Eye (tissue), 1 donor: Measurements from ENCODE around the gene HAPLN1.
A peak's percentile ranks its signal among the peaks of the same experiment; 100 is the strongest.

Source experiments
- DNase-seq: peaks from one replicate; pipeline ENCODE4 v3.0.0-alpha.2; 2015

Gene HAPLN1

DNA sequence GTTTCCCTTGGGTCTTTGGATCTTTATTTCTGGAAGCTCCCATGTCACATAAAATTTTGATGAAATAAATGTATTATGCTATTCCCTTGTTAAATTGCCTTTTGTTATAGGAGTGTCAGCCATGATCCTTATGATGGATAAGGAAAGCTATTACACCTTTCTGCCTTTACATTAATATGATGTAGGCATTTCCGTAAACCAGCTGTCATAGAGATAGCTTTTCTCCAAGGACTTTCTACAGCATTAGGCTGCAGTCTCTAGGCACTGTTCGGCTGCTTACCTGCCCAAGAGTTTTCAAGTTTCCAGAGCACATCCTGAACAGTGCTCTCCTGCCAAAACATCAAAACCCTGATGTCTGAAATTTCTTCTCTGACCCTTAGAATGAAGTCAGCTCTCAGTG lies 87.4 kb downstream of the HAPLN1 start:
- DNase-seq = no peak

DNA sequence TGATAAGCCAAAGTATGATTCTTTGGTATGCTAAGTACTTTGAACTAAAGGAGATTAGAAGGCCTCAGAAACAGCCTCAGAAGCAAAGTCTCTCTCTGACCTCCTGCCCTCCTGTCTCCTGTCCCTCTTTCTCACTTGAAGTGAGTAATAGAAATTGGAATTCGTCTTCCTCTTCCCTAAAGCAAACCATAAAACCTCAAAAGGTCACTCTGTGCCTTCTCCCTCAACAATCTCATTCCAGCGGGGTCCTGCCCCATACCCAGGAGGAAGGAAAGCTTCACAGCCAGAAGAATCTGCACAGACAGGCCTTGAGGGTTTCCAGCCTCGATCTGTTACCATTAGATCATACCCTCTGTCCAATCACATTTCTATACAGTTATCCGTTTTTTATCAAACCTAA lies 87.8 kb downstream of the HAPLN1 start:
- no peak for DNase-seq

DNA sequence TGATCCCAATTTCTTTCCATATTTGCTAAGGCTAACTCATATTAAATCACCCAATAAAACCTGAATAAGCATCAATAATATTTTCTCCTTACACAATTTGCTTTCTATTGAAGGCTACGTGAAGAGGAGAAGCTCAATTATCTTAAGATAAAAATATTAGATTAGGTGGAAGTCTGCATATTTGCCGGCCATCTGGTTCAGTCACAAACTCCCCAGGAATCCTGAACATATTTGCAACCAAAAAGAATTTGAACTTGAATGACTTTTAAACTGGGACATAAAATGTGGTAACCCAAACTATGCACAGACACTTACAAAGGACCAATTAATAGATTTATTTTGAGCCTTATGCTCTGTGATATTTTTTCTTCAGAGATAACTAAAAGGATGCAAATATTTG lies 92.3 kb downstream of the HAPLN1 start:
- no peak for DNase-seq

DNA sequence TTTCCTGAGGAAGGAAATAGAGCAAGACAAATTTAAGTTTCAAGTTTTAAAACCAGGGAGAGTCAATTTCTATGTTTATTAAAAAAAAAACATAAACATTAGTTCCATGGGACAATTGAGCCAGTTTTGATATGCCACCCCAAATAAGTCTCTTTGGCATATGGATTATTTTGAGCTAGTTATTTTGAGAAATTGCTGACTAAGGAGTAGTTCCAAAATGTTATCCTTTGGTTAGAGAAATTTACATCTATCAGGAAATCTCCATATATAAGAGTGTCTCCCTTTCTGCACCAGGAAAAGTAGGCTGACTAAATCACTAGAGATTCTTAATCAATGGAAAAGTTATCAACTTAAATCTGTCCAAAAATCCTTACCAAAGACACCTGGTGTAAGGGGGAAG lies 105.8 kb downstream of the HAPLN1 start:
- DNase-seq = no peak

DNA sequence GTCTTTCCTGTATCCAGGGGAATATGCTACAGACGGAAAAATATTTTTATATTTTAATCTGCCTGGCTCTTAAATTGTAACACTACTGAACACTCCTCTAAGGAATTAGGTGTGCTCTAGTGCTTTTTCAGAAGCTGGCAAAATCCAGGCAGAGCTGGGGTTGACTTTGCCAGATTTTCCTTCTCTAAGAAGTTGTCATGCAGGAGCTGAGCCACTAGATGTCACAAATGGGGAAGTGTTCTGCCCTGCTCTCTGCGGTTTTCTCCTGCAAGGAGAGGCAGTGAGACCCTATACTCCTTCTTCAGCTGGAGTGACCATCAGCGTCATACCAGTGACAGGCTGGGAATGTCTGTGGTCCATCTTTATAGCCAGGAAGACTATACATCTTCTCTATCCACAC lies 112.5 kb downstream of the HAPLN1 start:
- peak; percentile 75 for DNase-seq

DNA sequence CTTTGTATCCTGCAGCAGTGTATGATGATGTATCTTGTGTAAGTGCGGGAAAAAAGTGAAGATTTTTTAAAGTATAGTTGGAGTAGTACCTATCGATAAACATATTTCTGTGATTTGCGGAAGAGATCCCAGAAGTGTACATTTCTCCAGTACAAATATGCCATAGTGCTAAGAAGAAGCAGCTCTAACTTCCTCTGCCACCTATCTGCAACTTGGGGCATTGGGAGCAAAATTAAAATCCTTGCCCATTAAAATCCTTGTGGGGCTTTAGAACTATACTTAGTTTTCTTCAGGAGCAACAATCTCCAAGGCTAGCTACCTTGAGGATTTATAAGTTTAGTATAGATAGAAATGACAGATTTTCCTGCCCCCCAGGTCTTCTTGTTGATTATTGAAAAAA lies 125.4 kb downstream of the HAPLN1 start:
- DNase-seq = no peak

DNA sequence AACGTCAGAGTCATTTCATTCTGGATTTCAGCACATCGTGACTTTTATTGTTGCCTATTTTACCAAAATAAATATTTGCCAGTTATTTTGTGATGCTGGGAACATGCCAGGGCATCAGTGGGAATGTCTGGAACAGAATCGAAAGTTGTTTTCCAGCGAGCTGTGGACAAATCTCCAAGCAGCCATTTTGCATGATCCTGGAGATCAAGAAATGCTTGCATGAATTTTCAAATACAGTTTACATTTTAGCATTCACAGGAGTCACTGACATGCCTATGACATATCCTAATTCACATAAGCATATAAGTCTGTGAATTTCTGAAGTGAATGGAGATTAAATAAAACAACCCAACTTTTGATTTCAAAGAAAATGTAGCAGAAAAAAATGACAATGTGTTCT lies 129.7 kb downstream of the HAPLN1 start:
- DNase-seq = no peak

DNA sequence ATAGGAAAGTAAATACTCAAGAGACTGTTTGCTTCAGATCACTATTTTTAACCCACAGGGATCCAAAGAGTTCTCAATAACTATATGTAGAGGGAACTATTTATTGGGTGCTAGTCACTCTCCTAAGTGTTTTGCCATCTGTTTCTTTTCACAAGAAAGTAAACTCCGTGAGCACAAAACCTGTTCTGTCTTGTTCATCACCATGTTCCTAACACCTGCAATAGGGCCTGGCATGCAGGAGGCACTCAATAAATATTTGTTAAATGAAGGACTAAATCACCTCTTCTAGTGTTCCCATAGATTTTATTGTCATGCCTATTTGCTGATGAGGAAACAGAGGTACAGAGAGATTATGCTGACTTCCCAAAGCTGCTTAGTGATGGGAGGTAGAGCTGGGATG lies 130.9 kb downstream of the HAPLN1 start:
- DNase-seq = no peak
